GM15510 (cell line): ENCODE results near the gene CCDC124.

Experiments
- POLR2A ChIP-seq: IDR thresholded peaks from 3 replicates; pipeline ENCODE4 v1.6.1; 2011; ENCODE audit warnings: borderline replicate concordance; ENCODE audit not compliant: insufficient read length; ENCODE audit errors: extremely low read depth

CCDC124 gene

GRCh38 chr19:17948931-17949930, 16.4 kb downstream of the CCDC124 start:
- no peak for TF ChIP-seq POLR2A

- no peak for TF ChIP-seq POLR2A
Measured at GRCh38 chr19:17949956-17950309, 17.1 kb downstream of the CCDC124 start.

- TF ChIP-seq POLR2A: no peak
Measured at GRCh38 chr19:17950310-17951156, 17.7 kb downstream of the CCDC124 start.

GRCh38 chr19:17951157-17951989, 18.6 kb downstream of the CCDC124 start:
- TF ChIP-seq POLR2A: no peak

- TF ChIP-seq POLR2A: no peak
Measured at GRCh38 chr19:17951990-17952976, 19.5 kb downstream of the CCDC124 start.

GRCh38 chr19:17953316-17953801, 20.5 kb downstream of the CCDC124 start:
- no peak for TF ChIP-seq POLR2A

GRCh38 chr19:17953869-17954268, 21.1 kb downstream of the CCDC124 start:
- no peak for TF ChIP-seq POLR2A

GRCh38 chr19:17954401-17954800, 21.6 kb downstream of the CCDC124 start:
- TF ChIP-seq POLR2A: no peak

GRCh38 chr19:17957149-17957849, 24.5 kb downstream of the CCDC124 start:
- no peak for TF ChIP-seq POLR2A

- TF ChIP-seq POLR2A: no peak
Measured at GRCh38 chr19:17957885-17958284, 25.1 kb downstream of the CCDC124 start.

GRCh38 chr19:17963936-17964691, 31.3 kb downstream of the CCDC124 start:
- no peak for TF ChIP-seq POLR2A
